ENCODE data around the gene EXD3.
"Not testable (repeated sequence)": the region's sequence is repeated elsewhere in the genome, so short reads cannot be mapped to it uniquely, and the experiment has no call there.

The EXD3 gene

GRCh38 chr9:137339908-137340462 lies 83.0 kb downstream of the EXD3 start:
- not testable (repeated sequence) for DNase-seq (ENCODE audit: low spot score)

- DNase-seq (ENCODE audit: low spot score): no peak
Measured at GRCh38 chr9:137339045-137339907, 83.7 kb downstream of the EXD3 start.

- DNase-seq (ENCODE audit: low spot score): no peak
Measured at GRCh38 chr9:137336735-137337134, 86.2 kb downstream of the EXD3 start.

- DNase-seq (ENCODE audit: low spot score): no peak
Measured at GRCh38 chr9:137333016-137333671, 89.8 kb downstream of the EXD3 start.

GRCh38 chr9:137331929-137332328 lies 91.0 kb downstream of the EXD3 start:
- DNase-seq (ENCODE audit: low spot score): no peak

GRCh38 chr9:137330689-137331088 lies 92.3 kb downstream of the EXD3 start:
- DNase-seq (ENCODE audit: low spot score): no peak

GRCh38 chr9:137329590-137329989 lies 93.4 kb downstream of the EXD3 start:
- DNase-seq (ENCODE audit: low spot score): not testable (repeated sequence)

- DNase-seq (ENCODE audit: low spot score): not testable (repeated sequence)
Measured at GRCh38 chr9:137327641-137328550, 95.1 kb downstream of the EXD3 start.

- DNase-seq (ENCODE audit: low spot score): no peak
Measured at GRCh38 chr9:137326445-137327065, 96.4 kb downstream of the EXD3 start.

- no peak for DNase-seq (ENCODE audit: low spot score)
Measured at GRCh38 chr9:137325799-137326198, 97.2 kb downstream of the EXD3 start.

- DNase-seq (ENCODE audit: low spot score): no peak
Measured at GRCh38 chr9:137325124-137325523, 97.8 kb downstream of the EXD3 start.

GRCh38 chr9:137323531-137324331 lies 99.2 kb downstream of the EXD3 start:
- no peak for DNase-seq (ENCODE audit: low spot score)

- no peak for DNase-seq (ENCODE audit: low spot score)
Measured at GRCh38 chr9:137321726-137322361, 101.1 kb downstream of the EXD3 start.

- no peak for DNase-seq (ENCODE audit: low spot score)
Measured at GRCh38 chr9:137320555-137321384, 102.2 kb downstream of the EXD3 start.

GRCh38 chr9:137319739-137320551 lies 103.0 kb downstream of the EXD3 start:
- no peak for DNase-seq (ENCODE audit: low spot score)

GRCh38 chr9:137319011-137319738 lies 103.8 kb downstream of the EXD3 start:
- DNase-seq (ENCODE audit: low spot score): no peak

- DNase-seq (ENCODE audit: low spot score): no peak
Measured at GRCh38 chr9:137318602-137319001, 104.4 kb downstream of the EXD3 start.

Data from cerebellar cortex (tissue), 1 donor.